Nephron (organoid): ENCODE measurements around the gene CABLES1.
A peak's percentile ranks its signal among the peaks of the same experiment; 100 is the strongest.

Experiments used
- H3K27ac Mint-ChIP-seq, 3 experiments: 2 replicates each; pipeline ENCODE4 v1.8.0; 2020; ENCODE audit warnings: mixed read lengths in 3 of 3, mild to moderate bottlenecking in 2 of 3, moderate library complexity in 1 of 3
- H3K27me3 Mint-ChIP-seq: 2 replicates; pipeline ENCODE4 v1.8.0; 2021; ENCODE audit warnings: low read depth, mild to moderate bottlenecking, moderate library complexity, mixed read lengths
- H3K36me3 Mint-ChIP-seq: 2 replicates; pipeline ENCODE4 v1.8.0; 2020; ENCODE audit warnings: low read depth, mixed read lengths
- H3K4me1 Mint-ChIP-seq: 2 replicates; pipeline ENCODE4 v1.8.0; 2020; ENCODE audit warnings: mixed read lengths
- H3K4me3 Mint-ChIP-seq, 3 experiments: 2 replicates each; pipeline ENCODE4 v1.8.0; 2020; ENCODE audit warnings: mild to moderate bottlenecking in 3 of 3, mixed read lengths in 3 of 3, moderate library complexity in 2 of 3
- H3K9me3 Mint-ChIP-seq: 2 replicates; pipeline ENCODE4 v1.8.0; 2020; ENCODE audit warnings: mixed read lengths
- TF ChIP-seq, protein P1 (sequence below), 3 experiments: fragments of 200-600 bp; sonication (generic); IDR thresholded peaks; one replicate each; pipeline ENCODE4 v1.5.0; 2021; ENCODE audit warnings: antibody characterized with exemption in 3 of 3; ENCODE audit not compliant: unreplicated experiment in 3 of 3

Gene CABLES1

DNA sequence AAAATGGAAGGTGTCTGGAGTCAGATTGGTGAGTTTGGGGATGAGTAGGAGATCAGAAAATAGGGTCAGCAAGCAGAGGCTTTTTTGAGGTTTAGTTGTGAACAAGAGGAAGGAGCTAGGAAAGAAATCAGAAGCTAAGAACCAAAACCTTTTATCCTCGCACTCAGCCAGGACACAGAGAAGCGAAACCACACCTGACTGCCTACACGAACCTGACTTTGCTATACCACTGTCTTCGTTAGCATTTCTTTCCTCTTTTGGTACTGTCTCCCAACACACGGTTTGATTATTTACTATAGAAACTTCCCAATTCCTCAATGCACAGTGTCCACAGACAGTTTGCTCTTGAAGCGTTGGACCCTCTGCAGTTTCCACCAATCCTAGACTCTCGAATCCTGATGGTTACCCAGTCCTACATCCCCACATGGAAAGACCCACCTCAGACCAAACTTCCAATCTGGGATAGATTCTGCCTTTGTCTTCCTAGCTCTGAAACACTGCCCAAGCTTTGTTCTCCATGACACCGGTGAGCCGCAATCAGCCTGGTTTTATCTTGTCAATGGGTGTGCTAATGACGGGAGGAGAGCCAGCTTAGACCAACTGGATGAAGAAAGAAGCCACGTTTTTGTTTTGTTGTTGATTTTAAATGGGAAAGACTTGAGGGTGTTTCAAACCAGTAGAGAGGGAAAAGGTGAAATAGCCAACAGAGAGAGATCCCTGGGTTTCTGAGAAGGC, 137.4 kb downstream of the CABLES1 start:
- TF ChIP-seq, protein P1, sequence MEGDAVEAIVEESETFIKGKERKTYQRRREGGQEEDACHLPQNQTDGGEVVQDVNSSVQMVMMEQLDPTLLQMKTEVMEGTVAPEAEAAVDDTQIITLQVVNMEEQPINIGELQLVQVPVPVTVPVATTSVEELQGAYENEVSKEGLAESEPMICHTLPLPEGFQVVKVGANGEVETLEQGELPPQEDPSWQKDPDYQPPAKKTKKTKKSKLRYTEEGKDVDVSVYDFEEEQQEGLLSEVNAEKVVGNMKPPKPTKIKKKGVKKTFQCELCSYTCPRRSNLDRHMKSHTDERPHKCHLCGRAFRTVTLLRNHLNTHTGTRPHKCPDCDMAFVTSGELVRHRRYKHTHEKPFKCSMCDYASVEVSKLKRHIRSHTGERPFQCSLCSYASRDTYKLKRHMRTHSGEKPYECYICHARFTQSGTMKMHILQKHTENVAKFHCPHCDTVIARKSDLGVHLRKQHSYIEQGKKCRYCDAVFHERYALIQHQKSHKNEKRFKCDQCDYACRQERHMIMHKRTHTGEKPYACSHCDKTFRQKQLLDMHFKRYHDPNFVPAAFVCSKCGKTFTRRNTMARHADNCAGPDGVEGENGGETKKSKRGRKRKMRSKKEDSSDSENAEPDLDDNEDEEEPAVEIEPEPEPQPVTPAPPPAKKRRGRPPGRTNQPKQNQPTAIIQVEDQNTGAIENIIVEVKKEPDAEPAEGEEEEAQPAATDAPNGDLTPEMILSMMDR (IDR thresholded peaks at IDR 0.05; ENCODE audit: unreplicated experiment in 3 of 3) = no peak
- Mint-ChIP-seq H3K27me3 (peaks cover 8% of the 10 kb centered on the region), H3K4me3 (no peak overlapping the region), H3K9me3 (peaks cover 23% of the 10 kb centered on the region), H3K36me3 (peaks cover 15% of the 10 kb centered on the region), H3K4me1 (peaks cover 20% of the 10 kb centered on the region), H3K27ac (no peak overlapping the region)

- Mint-ChIP-seq H3K27me3 (peaks cover 8% of the 10 kb centered on the region), H3K4me3 (no peak overlapping the region), H3K36me3 (peaks cover 21% of the 10 kb centered on the region), H3K27ac (no peak overlapping the region), H3K4me1 (peaks cover 20% of the 10 kb centered on the region), H3K9me3 (peaks cover 21% of the 10 kb centered on the region)
- TF ChIP-seq, protein P1 (IDR thresholded peaks at IDR 0.05; ENCODE audit: unreplicated experiment in 3 of 3) = no peak
Measured at GRCh38 chr18:23273443-23273966, 138.2 kb downstream of the CABLES1 start.

GRCh38 chr18:23274638-23275482, 139.6 kb downstream of the CABLES1 start:
- Mint-ChIP-seq H3K4me1 (peaks cover 20% of the 10 kb centered on the region), H3K9me3 (peaks cover 14% of the 10 kb centered on the region), H3K27me3 (peaks cover 4% of the 10 kb centered on the region), H3K27ac (peak overlapping the region in 2 of 3 experiments; percentile 53 to 56), H3K4me3 (peak overlapping the region in 1 of 3 experiments; percentile 4), H3K36me3 (peaks cover 15% of the 10 kb centered on the region)
- TF ChIP-seq, protein P1 (IDR thresholded peaks at IDR 0.05; ENCODE audit: unreplicated experiment in 3 of 3) = no peak

DNA sequence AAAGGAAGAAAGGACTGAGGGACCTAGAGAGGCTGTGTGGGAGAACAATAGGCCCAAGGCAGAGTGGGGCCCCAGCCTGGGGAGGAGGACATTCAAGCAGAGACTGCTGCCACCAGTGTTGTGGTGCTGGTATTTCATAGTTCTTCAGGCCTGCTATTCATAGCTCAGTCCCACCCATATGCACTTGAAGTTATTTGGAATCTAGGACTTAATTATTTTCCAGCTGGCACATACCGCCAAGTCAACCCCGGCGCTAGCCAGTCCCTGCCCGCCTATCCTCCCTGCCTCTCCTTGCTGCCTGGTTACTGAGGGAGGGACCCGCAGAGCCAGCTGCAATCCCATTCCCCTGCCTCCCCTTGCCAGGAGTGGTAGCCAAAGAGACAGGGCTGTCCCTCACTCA, 141.2 kb downstream of the CABLES1 start:
- Mint-ChIP-seq H3K9me3 (peaks cover 6% of the 10 kb centered on the region), H3K4me3 (no peak overlapping the region)

DNA sequence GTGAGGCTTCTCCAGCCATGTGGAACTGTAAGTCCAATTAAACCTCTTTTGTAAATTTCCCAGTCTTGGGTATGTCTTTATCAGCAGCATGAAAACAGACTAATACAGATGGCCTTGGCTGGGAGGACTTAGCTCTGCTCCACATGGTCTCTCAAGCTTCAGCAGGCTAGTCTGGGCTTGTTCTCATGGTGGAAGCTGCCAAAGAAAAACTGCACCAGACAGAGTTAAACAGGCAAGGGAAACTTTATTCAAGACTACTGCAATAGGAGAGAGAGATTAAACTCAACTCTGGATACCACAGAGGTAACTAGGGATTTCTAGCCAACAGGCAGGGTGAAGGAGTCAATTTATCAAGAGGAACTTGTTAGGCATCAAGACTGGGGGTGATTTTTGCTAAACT, 142.1 kb downstream of the CABLES1 start:
- Mint-ChIP-seq H3K27me3 (peaks cover 4% of the 10 kb centered on the region), H3K9me3 (peaks cover 6% of the 10 kb centered on the region), H3K36me3 (peaks cover 11% of the 10 kb centered on the region), H3K4me3 (no peak overlapping the region), H3K4me1 (peaks cover 20% of the 10 kb centered on the region), H3K27ac (no peak overlapping the region)
- TF ChIP-seq, protein P1 (IDR thresholded peaks at IDR 0.05; ENCODE audit: unreplicated experiment in 3 of 3) = no peak

More for the DNA sequence above, 141.2 kb downstream of the CABLES1 start:
- TF ChIP-seq, protein P1 (IDR thresholded peaks at IDR 0.05; ENCODE audit: unreplicated experiment in 3 of 3) = no peak
- Mint-ChIP-seq H3K27me3 (peaks cover 4% of the 10 kb centered on the region), H3K36me3 (peaks cover 11% of the 10 kb centered on the region), H3K4me1 (peaks cover 20% of the 10 kb centered on the region), H3K27ac (no peak overlapping the region)
